Endothelial cell (in vitro differentiated cells): ENCODE results near the gene OR2Y1. TPM values are rescaled to one million over a fixed set of nuclear protein-coding genes. Genes with fewer than 3 reads are reported as not detected.
"Not testable (repeated sequence)": the region's sequence is repeated elsewhere in the genome, so short reads cannot be mapped to it uniquely, and the experiment has no call there.

Source experiments
- DNase-seq: peaks from one replicate; pipeline ENCODE4 v3.0.0; 2021; ENCODE audit warnings: low spot score
- H3K27ac Mint-ChIP-seq: one replicate; pipeline ENCODE4 v1.8.0; 2021; ENCODE audit warnings: mixed read lengths, inconsistent platforms; ENCODE audit not compliant: unreplicated experiment
- H3K27me3 Mint-ChIP-seq: one replicate; pipeline ENCODE4 v1.8.0; 2021; ENCODE audit warnings: mild to moderate bottlenecking, moderate library complexity, mixed read lengths, inconsistent platforms; ENCODE audit not compliant: unreplicated experiment
- H3K36me3 Mint-ChIP-seq: one replicate; pipeline ENCODE4 v1.8.0; 2021; ENCODE audit warnings: mild to moderate bottlenecking, low read depth, mixed read lengths, inconsistent platforms; ENCODE audit not compliant: unreplicated experiment
- H3K4me1 Mint-ChIP-seq: one replicate; pipeline ENCODE4 v1.8.0; 2021; ENCODE audit warnings: mild to moderate bottlenecking, mixed read lengths, inconsistent platforms; ENCODE audit not compliant: unreplicated experiment
- H3K4me3 Mint-ChIP-seq: one replicate; pipeline ENCODE4 v1.8.0; 2021; ENCODE audit warnings: mild to moderate bottlenecking, mixed read lengths, inconsistent platforms; ENCODE audit not compliant: unreplicated experiment
- H3K9me3 Mint-ChIP-seq: one replicate; pipeline ENCODE4 v1.8.0; 2021; ENCODE audit warnings: mixed read lengths, inconsistent platforms; ENCODE audit not compliant: unreplicated experiment
- total RNA-seq: library from RNA; stranded (reverse); fragmentation: NEBNext Ultra II Directional; extraction: Animal tissue kit (Norgen Biotek cat#: 25700); gene quantifications from one replicate; pipeline ENCODE4 v1.2.1, GENCODE V29; 2021; ENCODE audit not compliant: unreplicated experiment
- TF ChIP-seq, protein P1 (sequence below): fragments of 200-600 bp; sonication (generic); IDR thresholded peaks from one replicate; pipeline ENCODE4 v1.5.0; 2021; ENCODE audit warnings: antibody characterized with exemption; ENCODE audit not compliant: unreplicated experiment

The OR2Y1 gene
- total RNA-seq, 1 donor from 2014 or later: not detected

DNA sequence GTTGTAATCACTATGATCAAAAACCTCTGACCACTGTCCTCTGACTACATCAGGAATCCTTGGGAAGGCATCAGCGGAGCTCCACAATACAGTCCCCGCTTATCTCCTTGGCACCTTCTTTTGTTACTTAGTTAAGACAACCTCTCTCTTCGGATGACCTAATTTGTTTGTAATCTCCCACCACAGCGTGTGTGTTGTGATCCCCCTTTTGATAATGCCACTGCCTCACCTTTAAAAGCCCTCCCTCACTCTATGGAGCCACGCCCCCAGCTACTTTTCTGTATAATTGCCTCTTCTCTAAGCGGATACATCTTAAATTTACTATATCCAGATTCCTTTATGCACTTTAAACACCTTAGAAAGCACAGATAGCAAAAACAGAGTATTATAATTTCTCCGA is 35.9 kb downstream of the OR2Y1 start:
- Mint-ChIP-seq H3K27me3 (no peaks in the 10 kb centered on the region), H3K4me1 (no peaks in the 10 kb centered on the region), H3K36me3 (no peaks in the 10 kb centered on the region), H3K4me3 (no peak overlapping the region), H3K9me3 (peaks cover 3% of the 10 kb centered on the region), H3K27ac (no peak overlapping the region)
- no peak for DNase-seq
- TF ChIP-seq, protein P1, sequence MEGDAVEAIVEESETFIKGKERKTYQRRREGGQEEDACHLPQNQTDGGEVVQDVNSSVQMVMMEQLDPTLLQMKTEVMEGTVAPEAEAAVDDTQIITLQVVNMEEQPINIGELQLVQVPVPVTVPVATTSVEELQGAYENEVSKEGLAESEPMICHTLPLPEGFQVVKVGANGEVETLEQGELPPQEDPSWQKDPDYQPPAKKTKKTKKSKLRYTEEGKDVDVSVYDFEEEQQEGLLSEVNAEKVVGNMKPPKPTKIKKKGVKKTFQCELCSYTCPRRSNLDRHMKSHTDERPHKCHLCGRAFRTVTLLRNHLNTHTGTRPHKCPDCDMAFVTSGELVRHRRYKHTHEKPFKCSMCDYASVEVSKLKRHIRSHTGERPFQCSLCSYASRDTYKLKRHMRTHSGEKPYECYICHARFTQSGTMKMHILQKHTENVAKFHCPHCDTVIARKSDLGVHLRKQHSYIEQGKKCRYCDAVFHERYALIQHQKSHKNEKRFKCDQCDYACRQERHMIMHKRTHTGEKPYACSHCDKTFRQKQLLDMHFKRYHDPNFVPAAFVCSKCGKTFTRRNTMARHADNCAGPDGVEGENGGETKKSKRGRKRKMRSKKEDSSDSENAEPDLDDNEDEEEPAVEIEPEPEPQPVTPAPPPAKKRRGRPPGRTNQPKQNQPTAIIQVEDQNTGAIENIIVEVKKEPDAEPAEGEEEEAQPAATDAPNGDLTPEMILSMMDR: no peak

DNA sequence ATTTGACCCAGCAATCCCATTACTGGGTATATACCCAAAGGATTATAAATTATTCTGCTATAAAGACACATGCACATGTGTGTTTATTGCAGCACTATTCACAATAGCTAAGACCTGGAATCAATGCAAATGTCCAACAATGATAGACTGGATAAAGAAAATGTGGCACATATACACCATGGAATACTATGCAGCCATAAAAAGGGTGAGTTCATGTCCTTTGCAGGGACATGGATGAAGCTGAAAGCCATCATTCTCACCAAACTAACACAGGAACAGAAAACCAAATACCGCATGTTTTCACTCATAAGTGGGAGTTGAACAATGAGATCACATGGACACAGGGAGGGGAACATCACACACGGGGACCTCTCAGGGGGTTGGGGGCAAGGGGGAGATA is 36.5 kb downstream of the OR2Y1 start:
- H3K27ac Mint-ChIP-seq, H3K4me3 Mint-ChIP-seq, H3K36me3 Mint-ChIP-seq, DNase-seq, H3K27me3 Mint-ChIP-seq, H3K4me1 Mint-ChIP-seq, H3K9me3 Mint-ChIP-seq: not testable (repeated sequence)

DNA sequence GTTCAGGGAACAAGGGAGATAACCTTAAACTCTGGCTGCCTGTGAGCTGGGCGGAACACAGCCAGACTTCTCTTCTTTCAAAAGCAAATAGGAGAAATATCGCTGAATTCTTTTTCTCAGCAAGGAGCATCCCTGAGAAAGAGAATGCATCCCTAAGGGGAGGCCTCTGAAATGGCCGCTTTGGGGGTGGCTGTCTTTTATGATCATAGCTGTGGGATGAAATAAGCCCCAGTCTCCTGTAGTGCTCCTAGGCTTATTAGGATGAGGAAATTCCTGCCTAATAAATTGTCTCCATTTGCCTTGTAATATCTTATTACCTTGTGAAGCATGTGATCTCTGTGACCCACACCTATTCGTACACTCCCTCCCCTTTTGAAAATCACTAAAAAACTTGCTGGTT is 39.4 kb downstream of the OR2Y1 start:
- H3K4me3 Mint-ChIP-seq, H3K27me3 Mint-ChIP-seq, H3K36me3 Mint-ChIP-seq, DNase-seq, H3K4me1 Mint-ChIP-seq, H3K9me3 Mint-ChIP-seq, H3K27ac Mint-ChIP-seq: not testable (repeated sequence)

DNA sequence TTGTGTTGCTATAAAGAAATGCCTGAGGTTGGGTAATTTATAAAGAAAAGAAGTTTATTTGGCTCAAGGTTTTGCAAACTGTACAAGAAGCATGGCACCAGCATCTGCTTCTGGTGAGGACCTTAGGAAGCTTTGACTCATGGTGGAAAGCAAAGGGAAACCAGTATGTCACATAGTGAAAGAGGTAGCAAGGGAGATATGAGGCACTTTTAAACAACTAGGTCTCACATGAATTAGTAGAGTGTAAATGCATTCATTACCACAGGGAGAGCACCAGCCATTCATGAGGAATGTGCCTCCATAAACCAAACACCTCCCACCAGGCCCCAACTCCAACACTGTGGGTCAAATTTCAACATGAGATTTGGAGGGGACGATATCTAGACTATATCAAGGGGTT is 40.8 kb downstream of the OR2Y1 start:
- TF ChIP-seq, protein P1: no peak
- no peaks in the 10 kb centered on the region for H3K36me3 Mint-ChIP-seq
- H3K27ac Mint-ChIP-seq: no peak overlapping the region
- no peaks in the 10 kb centered on the region for H3K4me1 Mint-ChIP-seq
- no peak overlapping the region for H3K4me3 Mint-ChIP-seq
- no peaks in the 10 kb centered on the region for H3K27me3 Mint-ChIP-seq
- no peak for DNase-seq
- H3K9me3 Mint-ChIP-seq: peaks cover 3% of the 10 kb centered on the region

DNA sequence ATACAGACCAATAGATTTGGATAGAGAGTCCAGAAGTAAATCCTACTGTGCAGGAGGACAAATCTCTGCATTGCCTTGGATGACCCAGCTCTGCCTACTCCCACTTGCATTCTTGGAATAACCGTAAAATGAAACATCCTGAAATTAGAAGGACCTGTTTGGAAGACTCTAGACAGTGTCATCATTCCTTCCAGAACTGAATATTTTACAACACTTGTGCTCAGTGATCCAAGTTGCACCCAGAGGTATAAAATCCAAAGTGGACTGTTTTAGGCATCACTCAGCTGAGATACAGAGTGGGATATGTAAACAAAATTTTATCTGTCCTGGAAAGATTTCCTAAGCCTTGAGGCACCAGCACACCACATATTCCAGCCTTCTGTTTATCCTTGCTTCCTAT is 43.7 kb downstream of the OR2Y1 start:
- no peak overlapping the region for H3K27ac Mint-ChIP-seq
- H3K4me1 Mint-ChIP-seq: no peaks in the 10 kb centered on the region
- TF ChIP-seq, protein P1: no peak
- no peaks in the 10 kb centered on the region for H3K9me3 Mint-ChIP-seq
- no peak overlapping the region for H3K4me3 Mint-ChIP-seq
- no peaks in the 10 kb centered on the region for H3K36me3 Mint-ChIP-seq
- H3K27me3 Mint-ChIP-seq: peaks cover 4% of the 10 kb centered on the region
- no peak for DNase-seq

DNA sequence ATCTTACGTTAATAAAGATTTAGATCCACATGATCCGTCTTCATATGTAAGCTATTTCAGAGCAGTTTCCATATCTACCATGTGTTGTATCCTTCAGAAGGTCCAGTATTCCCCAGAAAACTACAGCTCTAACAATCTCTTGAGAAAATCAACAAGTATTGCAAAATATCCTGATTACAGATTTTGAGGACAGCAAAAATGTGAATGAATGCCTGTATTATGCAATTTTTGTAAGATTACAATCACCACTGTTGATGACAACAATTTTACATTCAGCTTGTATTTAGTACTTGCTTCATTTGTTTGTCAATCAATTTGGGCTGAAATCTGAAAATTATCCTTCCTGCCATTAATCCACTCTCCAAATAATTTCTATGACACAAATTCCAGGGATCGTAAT is 47.4 kb downstream of the OR2Y1 start:
- TF ChIP-seq, protein P1: no peak
- Mint-ChIP-seq H3K27ac (no peak overlapping the region), H3K9me3 (no peaks in the 10 kb centered on the region), H3K27me3 (peaks cover 4% of the 10 kb centered on the region), H3K4me3 (no peak overlapping the region), H3K36me3 (no peaks in the 10 kb centered on the region), H3K4me1 (peaks cover 5% of the 10 kb centered on the region)
- DNase-seq: no peak
